Epithelial cell of esophagus (primary cell): ENCODE measurements around the gene DDC.
"Not testable (repeated sequence)": the region's sequence is repeated elsewhere in the genome, so short reads cannot be mapped to it uniquely, and the experiment has no call there.

Source experiments
- DNase-seq: peaks from one replicate; pipeline ENCODE4 v3.0.0; 2010; ENCODE audit warnings: low read depth
- H3K4me3 ChIP-seq: 2 replicates; pipeline ENCODE4 v1.5.1; 2011; ENCODE audit warnings: mild to moderate bottlenecking, low read length, control low read depth
- TF ChIP-seq, protein P1 (sequence below): IDR thresholded peaks from 2 replicates; pipeline ENCODE4 v1.5.1; 2011; ENCODE audit warnings: low read depth, mild to moderate bottlenecking, low read length, control low read depth, inconsistent platforms; ENCODE audit not compliant: insufficient read depth; ENCODE audit errors: missing control alignments

DDC gene

DNA sequence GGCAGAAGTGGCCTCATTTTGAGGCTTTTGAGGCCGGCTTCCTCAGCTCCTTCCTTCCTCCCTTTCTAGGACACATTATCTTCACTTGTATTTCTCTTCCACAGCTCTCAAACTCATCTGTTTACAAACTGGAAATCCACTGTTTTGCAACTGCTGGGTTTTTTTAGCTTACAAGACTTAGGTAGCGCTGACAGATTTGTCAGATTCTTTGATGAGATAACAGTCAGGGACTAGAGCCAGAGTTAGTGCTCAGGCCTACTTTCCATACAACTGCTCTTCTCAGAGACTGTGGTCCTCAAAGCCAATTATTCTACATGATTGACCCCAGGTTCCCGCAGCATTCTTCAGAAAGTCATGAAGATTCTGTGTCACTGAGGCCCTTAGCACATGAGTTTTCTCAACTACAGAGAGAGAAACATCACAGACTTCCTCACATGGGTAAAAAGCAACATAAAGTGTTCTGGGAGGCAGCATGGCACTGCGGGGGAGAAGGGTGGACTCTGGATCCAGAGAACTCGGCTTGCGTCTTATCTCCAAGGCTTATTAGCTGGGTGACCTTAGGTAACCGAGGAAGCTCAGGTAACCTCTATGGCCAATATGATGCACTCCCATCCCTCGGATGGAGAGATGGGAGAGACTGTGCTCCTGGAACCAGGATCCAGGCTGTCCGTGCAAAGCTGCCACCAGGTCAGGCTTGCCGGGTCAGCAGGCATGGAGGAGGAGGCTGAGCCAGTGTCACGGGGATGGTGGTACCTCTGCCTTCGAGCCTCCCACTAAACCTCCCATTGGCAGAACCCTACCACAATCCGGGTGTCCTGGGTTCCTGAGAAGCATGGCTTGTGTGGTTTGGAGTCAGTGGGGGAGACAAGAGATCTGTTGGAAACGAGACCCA, 10.5 kb downstream of the DDC start:
- DNase-seq: no peak
- TF ChIP-seq, protein P1, sequence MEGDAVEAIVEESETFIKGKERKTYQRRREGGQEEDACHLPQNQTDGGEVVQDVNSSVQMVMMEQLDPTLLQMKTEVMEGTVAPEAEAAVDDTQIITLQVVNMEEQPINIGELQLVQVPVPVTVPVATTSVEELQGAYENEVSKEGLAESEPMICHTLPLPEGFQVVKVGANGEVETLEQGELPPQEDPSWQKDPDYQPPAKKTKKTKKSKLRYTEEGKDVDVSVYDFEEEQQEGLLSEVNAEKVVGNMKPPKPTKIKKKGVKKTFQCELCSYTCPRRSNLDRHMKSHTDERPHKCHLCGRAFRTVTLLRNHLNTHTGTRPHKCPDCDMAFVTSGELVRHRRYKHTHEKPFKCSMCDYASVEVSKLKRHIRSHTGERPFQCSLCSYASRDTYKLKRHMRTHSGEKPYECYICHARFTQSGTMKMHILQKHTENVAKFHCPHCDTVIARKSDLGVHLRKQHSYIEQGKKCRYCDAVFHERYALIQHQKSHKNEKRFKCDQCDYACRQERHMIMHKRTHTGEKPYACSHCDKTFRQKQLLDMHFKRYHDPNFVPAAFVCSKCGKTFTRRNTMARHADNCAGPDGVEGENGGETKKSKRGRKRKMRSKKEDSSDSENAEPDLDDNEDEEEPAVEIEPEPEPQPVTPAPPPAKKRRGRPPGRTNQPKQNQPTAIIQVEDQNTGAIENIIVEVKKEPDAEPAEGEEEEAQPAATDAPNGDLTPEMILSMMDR: no peak
- H3K4me3 ChIP-seq: no peak overlapping the region

GRCh38 chr7:50553973-50554372, 11.2 kb downstream of the DDC start:
- no peak overlapping the region for H3K4me3 ChIP-seq

DNA sequence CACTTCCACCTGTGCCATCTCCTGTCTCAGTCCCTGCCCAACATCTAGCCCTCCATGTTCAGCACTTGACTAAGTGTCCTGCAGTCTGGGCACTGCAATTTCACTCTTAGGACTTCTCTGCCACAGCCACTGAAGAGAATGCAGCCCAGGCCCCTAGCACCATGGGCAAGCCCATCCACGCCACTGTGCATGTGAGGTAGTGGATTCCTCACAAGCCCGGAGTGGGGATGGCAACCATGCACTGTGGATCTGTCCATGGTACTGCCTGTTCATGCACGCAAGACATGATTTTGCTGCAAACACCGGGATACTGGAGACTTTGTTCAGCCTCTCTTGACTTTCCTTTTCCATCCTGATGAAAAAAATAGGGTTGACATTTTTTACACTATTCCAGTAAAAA, 12.3 kb downstream of the DDC start:
- TF ChIP-seq, protein P1: no peak
- peak; percentile 70 for DNase-seq
- H3K4me3 ChIP-seq: no peak overlapping the region

More at GRCh38 chr7:50553973-50554372, 11.2 kb downstream of the DDC start:
- TF ChIP-seq, protein P1: no peak
- no peak for DNase-seq

- TF ChIP-seq, protein P1: no peak
- no peak for DNase-seq
- no peak overlapping the region for H3K4me3 ChIP-seq
Measured at GRCh38 chr7:50552139-50552538, 13.1 kb downstream of the DDC start.

DNA sequence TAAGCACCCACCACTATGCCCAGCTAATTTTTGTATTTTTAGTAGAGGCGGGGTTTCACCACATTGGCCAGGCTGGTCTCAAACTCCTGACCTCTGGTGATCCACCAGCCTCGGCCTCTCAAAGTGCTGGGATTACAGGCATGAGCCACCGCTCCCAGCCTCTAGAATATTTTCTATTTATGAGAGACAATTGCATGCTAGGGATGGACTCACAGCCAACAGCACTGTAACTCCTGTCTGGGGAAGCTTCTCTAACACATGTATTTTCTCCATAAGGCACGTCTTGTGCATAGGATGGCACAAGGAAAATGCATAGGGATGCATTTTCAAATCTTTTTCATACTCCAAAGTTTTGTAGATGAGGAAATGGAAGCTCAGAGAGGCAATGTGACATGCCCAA, 19.6 kb downstream of the DDC start:
- not testable (repeated sequence) for DNase-seq, H3K4me3 ChIP-seq

DNA sequence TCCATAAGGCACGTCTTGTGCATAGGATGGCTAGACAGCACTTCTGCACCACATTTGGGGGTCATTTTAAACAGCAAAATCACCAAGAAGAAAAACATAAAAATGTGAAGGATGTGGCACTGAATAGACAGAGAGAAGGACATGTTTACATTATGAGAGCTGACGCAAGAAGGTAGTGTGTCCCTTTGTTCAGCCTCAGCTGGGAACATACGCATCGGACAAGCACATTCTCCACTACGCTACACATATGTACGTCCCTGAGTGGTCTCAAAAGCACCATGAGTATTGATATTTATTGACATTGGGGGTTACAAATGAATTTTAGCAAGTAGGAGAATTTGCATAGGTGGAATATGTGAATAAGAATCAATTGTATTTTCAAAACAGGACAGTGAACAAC, 20.2 kb downstream of the DDC start:
- no peak overlapping the region for H3K4me3 ChIP-seq
- DNase-seq: no peak
- TF ChIP-seq, protein P1: no peak

- no peak for DNase-seq
- no peak overlapping the region for H3K4me3 ChIP-seq
- TF ChIP-seq, protein P1: no peak
Measured at GRCh38 chr7:50543776-50544442, 21.3 kb downstream of the DDC start.
